Measurements from ENCODE around the gene TMED7.
A peak's percentile ranks its signal among the peaks of the same experiment; 100 is the strongest.
"Not testable (repeated sequence)": the region's sequence is repeated elsewhere in the genome, so short reads cannot be mapped to it uniquely, and the experiment has no call there.

The TMED7 gene

GRCh38 chr5:115625579-115626444 is at the start of gene TMED7:
Gene TMED7 (minus strand): TSS chr5:115626036. CDS start chr5:115625792, 244 bp downstream.
- DNase-seq: peak; percentile 100

DNA sequence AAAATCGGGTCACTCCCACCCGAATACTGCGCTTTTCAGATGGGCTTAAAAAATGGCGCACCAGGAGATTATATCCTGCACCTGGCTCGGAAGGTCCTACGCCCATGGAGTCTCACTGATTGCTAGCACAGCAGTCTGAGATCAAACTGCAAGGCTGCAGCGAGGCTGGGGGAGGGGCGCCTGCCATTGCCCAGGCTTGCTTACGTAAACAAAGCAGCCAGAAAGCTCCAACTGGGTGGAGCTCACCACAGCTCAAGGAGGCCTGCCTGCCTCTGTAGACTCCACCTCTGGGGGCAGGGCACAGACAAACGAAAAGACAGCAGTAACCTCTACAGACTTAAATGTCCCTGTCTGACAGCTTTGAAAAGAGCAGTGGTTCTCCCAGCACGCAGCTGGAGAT is 48.9 kb upstream of the TMED7 start:
- DNase-seq: not testable (repeated sequence)

DNA sequence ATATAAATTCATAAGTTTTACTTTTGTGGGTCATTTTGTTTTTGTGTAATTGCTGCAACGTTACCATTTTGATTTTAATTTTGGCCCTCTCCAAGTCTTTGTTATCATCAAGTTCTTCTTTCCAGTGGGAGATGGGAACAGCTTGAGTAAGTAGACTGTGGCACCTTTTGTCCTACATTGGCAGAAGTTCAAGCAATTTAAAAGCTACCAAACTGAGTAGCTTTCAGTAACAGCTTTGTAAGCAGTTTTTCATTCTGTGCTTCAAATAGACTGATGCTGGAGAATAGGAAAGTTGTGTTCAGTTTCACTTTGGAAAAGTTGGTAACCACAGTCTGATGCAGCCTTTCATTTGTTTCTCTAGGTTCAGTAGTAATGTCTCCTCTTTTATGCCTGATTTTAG is 47.8 kb upstream of the TMED7 start:
- DNase-seq: no peak

GRCh38 chr5:115671939-115672338 is 46.1 kb upstream of the TMED7 start:
- no peak for DNase-seq

GRCh38 chr5:115666023-115666422 is 40.2 kb upstream of the TMED7 start:
- DNase-seq: no peak

DNA sequence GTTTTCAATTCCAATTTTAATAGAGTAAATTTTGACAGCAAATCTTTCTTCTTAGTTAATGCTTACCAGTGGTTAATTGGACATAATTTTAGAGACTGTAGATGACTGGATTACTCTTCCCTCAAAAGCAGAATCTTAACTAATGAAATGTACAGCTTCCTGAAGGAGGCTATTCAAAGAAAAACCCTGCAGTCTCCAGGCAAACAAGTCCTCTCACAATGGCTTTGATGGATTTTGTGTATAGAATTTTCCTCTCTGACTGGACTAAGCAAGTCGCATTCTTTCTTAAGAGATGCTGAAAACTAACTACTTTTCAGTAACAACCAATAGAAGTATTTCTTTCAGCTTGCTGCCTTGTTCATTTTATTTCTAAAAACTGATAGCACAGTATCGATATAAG is 35.7 kb upstream of the TMED7 start:
- no peak for DNase-seq

- no peak for DNase-seq
These were observed 35.3 kb upstream of the TMED7 start for GRCh38 chr5:115661101-115661500.

DNA sequence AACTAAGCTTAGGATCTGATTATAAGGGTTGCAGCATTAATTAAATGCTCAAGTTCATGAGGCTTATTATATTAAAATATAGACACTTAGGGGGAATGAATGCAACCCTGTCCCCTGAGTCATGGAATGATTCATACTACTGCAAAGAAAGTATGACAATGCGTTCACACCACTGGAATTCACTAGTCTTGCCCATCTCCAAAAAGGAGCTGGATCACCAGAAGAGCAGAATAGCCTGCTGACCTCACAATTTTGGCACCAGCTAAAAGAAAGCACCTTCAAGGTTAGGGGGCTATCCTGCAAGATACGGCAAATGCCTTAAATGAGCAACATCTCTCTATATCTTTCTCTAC is 32.0 kb upstream of the TMED7 start:
- DNase-seq: no peak

- DNase-seq: no peak
These were observed 31.5 kb upstream of the TMED7 start for GRCh38 chr5:115657125-115657880.

DNA sequence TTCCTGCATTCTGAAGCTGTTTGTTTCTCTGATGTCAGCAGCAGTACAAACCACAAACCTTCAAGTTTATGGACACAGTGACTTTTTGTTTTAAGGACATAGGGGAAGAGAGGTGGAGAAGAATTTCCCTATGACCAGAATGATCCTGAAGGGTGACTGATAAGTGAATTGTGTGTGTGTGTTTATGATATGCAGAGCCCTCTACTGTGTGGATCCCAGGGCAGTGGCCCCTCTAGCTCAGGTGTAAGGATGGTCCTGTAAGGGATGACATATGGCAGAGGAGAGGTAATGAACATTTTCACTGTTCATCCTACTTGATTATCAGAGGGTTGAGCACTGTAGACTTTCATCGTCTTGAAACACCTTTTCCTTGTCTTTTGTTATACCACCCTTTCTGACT is 30.6 kb upstream of the TMED7 start:
- DNase-seq: no peak

DNA sequence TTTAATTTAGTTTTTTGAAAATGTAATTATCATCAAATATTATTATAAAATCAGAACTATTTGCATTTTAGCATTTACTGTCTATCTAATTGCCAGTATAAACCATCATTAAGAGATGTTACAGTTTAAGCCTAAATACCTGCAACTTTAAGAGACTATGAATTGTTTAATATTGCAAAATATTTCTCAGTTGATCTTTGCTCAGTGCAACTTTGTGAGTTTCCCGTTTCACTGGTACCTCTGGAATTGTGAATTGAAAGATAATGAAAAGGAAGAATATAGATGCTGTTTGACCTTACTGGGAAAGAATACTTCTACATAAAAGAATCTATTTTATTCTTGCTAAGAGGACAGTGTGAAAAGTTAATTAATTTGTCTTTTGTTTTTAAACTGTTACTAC is 30.2 kb upstream of the TMED7 start:
- DNase-seq: no peak

DNA sequence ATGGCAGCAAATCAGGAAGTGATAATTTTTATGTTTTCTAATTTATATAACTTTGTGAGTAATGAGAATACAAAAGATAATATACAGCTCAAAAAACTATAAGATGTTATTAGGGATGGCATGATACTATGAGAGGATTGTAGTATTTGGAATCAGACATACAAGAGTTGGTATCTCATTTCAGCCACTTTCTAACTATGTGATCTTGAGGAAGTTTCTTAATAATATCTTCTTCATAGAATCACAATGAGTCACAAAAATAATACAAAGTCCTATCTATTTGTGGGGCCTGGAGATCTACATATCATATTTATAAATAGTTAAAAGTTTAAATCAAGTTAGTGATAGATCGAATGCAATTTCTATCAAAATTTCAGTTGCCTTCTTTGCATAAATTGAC is 23.7 kb upstream of the TMED7 start:
- DNase-seq: no peak

GRCh38 chr5:115648056-115648455 is 22.2 kb upstream of the TMED7 start:
- DNase-seq: no peak

DNA sequence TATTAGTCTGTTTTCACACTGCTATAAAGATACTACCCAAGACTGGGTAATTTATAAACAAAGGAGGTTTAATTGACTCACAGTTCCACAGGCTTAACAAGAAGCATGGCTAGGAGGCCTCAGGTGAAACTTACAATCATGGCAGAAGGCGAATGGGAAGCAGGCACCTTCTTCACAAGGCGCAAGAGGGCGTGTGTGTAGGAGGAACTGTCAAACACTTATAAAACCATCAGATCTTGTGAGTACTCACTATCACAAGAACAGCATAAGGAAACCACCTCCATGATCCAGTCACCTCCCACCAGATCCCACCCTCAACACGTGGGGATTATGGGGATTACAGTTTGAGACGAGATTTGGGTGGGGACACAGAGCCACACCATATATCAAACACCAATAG is 19.6 kb upstream of the TMED7 start:
- not testable (repeated sequence) for DNase-seq

DNA sequence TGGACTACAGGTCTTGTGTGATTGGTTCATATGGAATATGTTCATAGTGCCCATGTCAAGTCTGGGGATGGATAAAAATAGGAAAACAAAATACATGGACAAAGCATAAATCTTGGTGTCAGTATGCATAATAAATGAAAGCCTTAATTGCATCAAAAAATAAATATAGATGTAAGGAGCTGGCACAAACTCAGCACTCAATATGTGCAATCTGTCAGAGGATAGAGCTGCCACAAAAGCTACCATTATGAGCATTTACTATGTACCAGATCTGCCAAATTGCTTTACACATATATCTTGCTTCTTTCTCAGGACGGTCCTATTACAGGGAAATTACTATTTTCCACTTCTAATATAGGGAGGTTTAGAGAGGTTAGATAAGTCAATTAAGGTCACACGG is 18.2 kb upstream of the TMED7 start:
- DNase-seq: no peak

DNA sequence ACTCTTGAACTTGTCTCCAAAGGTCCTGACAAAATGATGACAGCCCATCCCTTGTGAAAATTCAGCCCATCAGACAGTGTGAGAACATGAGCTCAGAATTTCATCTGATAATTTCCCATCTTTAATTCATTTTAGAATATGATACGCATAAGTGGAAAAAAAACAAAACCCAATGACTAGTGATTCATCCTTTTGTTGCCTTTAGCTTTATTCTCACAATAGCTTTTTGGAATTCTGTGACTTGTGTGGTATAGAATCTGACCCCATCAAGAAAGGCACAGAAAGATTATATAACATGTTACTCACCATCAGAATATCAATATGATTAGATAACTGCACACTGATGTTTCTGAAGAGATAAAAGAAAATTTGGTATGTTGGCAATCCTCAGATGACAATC is 16.1 kb upstream of the TMED7 start:
- DNase-seq: no peak

GRCh38 chr5:115640274-115640673 is 14.4 kb upstream of the TMED7 start:
- DNase-seq: no peak

GRCh38 chr5:115639377-115639776 is 13.5 kb upstream of the TMED7 start:
- DNase-seq: no peak

DNA sequence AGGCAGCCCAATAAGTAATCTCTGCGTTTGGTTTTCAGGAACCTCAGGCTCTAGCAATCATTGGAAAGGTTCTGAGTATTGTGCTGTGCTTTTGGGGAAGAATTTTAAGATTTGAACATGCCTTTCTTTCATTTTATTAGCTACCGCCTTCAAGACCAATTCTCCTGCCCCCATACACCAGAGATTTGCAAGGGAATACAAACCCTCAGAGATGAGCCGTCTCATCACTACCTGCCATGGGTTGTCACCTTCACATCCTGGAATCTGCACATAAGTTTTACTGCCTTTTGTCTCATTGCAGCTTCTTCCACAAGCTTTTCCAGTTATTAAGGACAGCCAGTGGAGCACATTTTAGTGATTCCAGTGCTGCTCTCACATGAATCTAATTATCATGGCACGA is 11.7 kb upstream of the TMED7 start:
- DNase-seq: no peak

- no peak for DNase-seq
These were observed 10.2 kb upstream of the TMED7 start for GRCh38 chr5:115636008-115636407.

DNA sequence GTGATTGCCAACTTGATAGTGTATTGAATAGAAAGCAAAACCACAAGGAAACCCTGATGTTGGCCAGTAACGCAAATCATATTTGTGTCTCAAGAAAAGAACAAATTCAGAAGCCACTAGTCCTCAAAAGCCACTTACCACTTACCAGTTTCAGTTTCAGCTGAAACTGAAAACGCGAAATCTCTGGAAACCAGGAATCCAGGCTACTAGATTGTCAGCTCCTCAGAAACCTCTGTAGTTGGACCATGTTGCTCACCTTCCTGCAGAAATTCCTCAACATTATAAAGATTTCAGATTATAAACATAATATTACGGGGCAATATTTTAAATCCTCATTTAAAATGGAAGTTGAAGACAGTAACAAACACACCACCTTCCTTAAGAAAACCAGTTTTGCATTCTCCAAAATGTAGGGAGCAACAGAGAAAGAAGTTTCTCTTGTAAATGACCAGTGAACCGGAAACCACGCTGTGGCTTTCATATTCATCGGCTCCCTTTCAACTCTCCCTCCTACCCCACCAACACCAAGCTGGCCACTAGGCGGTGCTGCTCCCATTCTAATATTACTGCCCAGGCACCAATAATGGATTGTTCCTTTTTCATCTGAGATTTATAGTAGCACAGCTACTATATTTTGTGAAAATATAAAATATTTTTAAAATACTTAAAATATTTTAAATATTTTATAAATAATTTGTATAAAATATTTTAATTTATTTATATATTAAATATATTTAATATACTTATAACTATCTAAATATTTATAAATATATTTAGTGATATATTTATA is 8.7 kb upstream of the TMED7 start:
- DNase-seq: peak; percentile 82

DNA sequence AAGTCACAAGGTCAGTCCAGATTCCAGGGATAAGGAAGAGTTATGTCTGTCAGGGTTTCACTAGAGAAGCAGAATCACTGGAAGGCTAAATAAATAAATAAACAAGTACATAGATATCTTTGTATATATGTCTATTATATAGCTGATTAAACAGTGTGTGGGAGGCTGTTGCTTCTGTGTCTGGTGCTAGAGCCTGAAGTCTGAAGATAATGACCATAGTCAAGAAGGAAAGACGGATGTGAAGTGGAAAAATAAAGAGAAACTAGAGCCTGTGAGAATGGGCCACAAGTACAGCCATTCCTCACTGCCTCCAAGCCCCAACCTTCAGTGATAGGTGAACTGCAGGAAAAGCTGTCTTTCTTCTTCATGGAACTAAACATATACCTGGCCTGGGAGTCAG is 4.1 kb upstream of the TMED7 start:
- DNase-seq: no peak

DNA sequence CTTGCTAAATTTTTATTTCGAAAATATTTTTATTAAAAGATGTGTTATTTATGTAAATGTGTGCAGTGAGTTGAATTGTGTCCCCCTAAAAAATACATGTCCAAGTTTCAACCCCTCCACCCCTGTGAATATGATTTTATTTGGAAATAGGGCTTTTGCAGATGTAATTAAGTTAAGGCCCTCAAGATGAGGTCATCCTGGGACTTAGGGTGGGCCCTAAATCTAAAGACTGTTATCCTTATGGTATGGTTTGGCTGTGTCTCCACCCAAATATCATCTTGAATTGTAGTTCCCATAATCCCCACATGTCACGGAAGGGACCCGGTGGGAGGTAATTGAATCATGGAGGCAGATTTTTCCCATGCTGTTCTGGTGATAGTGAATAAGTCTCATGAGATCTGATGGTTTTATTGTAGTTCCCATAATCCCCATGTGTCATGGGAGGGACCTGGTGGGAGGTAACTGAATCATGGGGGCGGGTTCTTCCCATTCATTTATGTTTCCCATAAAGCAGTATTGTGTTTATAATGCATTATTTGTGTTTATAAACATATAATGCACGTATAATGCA is 1.5 kb upstream of the TMED7 start:
- DNase-seq: no peak

All from activated CD4-positive, alpha-beta T cell treated with anti-CD3 and anti-CD28 coated beads, Interleukin-2, amount 50 U/mL, for 1 hour (primary cell).